ENCODE measurements around the gene HYPK.
A peak's percentile ranks its signal among the peaks of the same experiment; 100 is the strongest.

- TF ChIP-seq CTCF (IDR thresholded peaks at IDR 0.05) (no peak), POLR2A (IDR thresholded peaks at IDR 0.05) (peak; percentile 99)
These were observed 8.2 kb upstream of the HYPK start, which contains the start of gene SERF2 for GRCh38 chr15:43791993-43792760.
